Measurements from ENCODE around the gene CLTA.

- TF ChIP-seq CTCF (IDR thresholded peaks at IDR 0.05) (no peak), EZH2 (IDR thresholded peaks at IDR 0.05; ENCODE audit: borderline replicate concordance, insufficient read depth, low read depth, low read length, poor library complexity, severe bottlenecking) (no peak)
These were observed 547 bp downstream of the CLTA start for GRCh38 chr9:36191290-36191645.

All from B cell (primary cell).